HUDEP-2 (cell line): ENCODE measurements around the gene TSPEAR.
"Not testable (repeated sequence)": the region's sequence is repeated elsewhere in the genome, so short reads cannot be mapped to it uniquely, and the experiment has no call there.

Source experiments
- DNase-seq, 76 experiments: peaks; one replicate each; lab custom pipeline; 2025; ENCODE audit not compliant: unreplicated experiment in 76 of 76; lab: John Stamatoyannopoulos, UW

Gene TSPEAR

GRCh38 chr21:44510508-44511218, 200.7 kb downstream of the TSPEAR start:
- peak in 57 of 76 experiments; percentile 6 to 78 (median 44) for DNase-seq

DNA sequence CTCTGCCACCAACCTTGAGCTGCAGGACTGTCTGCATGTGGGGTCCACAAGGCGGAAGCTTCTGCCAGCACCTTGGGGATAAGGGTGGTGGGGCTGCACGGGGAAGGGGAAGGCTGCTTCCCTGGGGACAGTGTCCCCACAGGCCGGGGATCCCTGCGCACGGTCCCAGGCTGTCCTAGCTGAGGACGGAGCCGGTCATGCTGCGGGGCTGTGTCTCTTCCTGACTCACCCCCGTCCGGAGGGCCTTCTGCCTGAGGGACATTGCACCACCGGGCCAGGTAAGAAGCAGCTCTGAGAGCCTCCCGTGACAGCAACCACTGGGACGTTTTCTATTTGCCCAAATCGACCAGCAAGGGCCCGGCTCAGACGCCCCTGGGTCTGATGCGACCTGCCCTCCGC, 201.3 kb downstream of the TSPEAR start:
- no peak for DNase-seq

DNA sequence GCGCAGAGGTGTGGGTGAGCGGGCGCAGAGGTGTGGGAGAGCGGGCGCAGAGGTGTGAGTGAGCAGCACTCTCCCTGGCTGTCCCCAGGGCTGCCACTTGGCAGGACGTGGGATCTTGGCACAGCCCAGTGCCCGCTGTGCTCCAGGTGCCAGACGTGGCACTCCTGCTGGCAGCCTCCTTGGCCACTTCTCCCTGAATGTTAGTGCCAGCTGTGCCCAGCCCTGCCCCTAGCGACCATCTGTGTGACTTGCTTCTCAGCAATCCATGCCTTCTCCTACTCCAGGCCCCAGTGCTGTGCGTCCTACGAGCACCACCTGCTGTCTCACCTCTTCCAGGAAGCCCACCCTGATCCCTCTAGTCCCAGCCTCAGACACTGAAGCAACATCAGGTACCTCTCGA, 201.8 kb downstream of the TSPEAR start:
- DNase-seq: peak in 38 of 76 experiments; percentile 5 to 55 (median 25)

DNA sequence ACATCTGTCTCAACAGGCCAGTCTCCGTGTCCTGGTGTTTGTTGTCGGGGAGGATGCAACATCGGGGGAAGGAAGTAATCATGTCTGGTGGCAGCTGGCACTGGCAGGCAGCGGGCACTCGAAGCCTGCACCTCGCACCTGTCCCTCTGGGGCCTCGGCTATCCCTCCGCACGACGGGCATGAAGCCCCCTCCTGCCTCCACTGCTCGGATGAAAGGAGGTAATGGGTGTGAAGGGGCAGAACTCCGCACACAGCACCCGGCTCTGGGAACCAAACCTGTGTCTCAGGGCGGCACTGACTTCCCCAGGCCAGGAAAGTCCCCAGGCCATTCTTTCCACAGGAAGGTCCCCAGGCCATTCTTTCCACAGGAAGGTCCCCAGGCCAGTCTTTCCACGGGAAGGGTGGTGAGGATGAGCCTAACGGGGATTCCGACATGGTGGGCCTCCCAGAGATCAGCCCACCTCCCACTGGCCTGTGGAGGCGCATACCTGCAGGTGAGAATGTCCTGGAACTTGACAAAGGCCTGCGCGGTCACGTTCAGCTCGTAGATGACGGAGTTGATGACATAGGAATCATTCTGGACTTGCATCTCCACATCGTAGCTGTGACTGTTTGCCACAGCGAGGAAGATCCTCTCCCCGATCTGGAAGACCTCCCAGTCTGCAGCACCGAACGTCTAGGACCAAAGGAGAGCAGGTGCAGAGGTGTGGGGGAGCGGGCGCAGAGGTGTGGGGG, 202.5 kb downstream of the TSPEAR start:
- no peak for DNase-seq

DNA sequence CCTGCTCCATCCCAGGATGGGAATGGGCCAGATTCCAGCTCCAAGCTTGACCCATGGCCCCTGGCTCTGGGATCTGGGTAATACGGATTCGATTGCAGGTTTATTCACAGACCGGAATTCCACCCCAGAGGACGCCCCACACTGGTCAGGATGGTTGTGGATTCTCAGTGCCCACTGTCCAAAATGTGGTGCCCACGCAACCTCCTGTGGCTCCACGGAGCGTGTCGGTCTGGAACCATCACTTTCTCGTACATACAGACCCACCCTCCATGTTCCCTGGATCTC, 203.0 kb downstream of the TSPEAR start:
- no peak for DNase-seq

GRCh38 chr21:44507673-44508425, 203.5 kb downstream of the TSPEAR start:
- no peak for DNase-seq

- no peak for DNase-seq
Measured at GRCh38 chr21:44506279-44507255, 204.8 kb downstream of the TSPEAR start.

DNA sequence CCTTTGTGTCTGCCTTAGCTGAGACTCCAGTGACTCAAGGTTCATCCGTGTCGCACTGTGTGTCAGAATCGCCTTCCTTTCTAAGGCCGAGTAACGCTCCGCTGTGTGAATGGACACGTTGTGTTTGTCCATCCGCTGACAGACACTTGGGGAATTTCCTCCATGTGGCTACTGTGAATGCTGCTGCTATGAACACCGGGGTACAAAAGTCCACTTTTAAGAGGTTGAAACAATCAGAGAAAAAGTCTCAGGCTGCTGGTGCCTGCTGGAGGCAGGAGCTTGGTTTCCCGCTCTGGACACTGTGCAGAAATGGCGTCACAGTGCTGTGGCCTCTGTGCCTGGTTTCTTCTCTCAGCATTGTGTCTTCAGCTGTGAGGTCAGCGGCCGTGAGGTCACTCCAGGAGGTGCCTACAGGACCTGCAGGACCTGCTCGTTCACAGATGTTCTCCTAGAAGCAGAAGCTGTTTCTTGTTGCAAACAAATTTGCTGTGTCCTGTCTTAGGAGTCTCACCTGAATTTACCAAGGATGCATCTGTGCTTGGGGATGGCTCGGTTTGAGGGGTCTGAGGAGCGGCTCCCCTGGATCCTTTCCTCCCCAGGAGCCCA, 205.6 kb downstream of the TSPEAR start:
- DNase-seq: no peak

GRCh38 chr21:44503901-44504399, 207.4 kb downstream of the TSPEAR start:
- DNase-seq: no peak

DNA sequence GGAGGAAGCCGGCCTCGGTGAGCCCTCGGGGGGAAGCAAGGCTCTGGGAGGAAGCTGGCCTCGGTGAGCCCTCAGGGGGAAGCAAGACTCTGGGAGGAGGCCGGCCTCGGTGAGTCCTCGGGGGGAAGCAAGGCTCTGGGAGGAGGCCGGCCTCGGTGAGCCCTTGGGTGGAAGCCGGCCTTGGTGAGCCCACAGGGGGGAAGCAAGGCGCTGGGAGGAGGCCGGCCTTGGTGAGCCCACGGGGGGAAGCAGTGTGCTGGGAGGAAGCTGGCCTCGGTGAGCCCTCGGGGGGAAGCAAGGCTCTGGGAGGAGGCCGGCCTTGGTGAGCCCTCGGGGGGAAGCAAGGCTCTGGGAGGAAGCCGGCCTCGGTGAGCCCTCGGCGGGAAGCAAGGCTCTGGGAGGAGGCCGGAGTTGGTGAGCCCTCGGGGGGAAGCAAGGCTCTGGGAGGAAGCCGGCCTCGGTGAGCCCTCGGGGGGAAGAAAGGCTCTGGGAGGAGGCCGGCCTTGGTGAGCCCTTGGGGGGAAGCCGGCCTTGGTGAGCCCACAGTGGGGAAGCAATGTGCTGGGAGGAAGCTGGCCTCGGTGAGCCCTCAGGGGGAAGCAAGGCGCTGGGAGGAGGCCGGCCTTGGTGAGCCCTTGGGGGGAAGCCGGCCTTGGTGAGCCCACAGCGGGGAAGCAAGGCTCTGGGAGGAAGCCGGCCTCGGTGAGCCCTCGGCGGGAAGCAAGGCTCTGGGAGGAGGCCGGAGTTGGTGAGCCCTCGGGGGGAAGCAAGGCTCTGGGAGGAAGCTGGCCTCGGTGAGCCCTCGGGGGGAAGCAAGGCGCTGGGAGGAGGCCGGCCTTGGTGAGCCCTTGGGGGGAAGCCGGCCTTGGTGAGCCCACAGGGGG, 208.1 kb downstream of the TSPEAR start:
- DNase-seq: not testable (repeated sequence)

- DNase-seq: no peak
Measured at GRCh38 chr21:44502171-44502958, 209.0 kb downstream of the TSPEAR start.

- no peak for DNase-seq
Measured at GRCh38 chr21:44500111-44500510, 211.3 kb downstream of the TSPEAR start.

GRCh38 chr21:44499631-44500030, 211.7 kb downstream of the TSPEAR start:
- no peak for DNase-seq

DNA sequence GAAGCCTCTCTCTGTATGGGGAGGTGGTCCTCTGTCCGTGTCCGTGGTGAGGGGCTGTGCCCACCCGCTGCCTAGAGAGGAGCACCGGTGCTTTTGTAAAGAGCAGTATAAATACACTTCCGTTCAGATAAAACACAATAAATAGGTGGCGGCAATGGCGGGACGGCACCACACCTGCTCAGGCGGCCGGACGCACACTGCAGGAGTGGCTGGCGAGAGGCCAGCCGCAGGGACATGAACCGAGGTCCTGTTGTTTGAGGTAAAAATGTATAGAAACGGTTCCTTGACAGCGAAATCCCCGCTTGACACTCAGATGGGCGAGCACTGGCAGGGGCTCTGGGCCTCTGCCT, 212.2 kb downstream of the TSPEAR start:
- DNase-seq: no peak

DNA sequence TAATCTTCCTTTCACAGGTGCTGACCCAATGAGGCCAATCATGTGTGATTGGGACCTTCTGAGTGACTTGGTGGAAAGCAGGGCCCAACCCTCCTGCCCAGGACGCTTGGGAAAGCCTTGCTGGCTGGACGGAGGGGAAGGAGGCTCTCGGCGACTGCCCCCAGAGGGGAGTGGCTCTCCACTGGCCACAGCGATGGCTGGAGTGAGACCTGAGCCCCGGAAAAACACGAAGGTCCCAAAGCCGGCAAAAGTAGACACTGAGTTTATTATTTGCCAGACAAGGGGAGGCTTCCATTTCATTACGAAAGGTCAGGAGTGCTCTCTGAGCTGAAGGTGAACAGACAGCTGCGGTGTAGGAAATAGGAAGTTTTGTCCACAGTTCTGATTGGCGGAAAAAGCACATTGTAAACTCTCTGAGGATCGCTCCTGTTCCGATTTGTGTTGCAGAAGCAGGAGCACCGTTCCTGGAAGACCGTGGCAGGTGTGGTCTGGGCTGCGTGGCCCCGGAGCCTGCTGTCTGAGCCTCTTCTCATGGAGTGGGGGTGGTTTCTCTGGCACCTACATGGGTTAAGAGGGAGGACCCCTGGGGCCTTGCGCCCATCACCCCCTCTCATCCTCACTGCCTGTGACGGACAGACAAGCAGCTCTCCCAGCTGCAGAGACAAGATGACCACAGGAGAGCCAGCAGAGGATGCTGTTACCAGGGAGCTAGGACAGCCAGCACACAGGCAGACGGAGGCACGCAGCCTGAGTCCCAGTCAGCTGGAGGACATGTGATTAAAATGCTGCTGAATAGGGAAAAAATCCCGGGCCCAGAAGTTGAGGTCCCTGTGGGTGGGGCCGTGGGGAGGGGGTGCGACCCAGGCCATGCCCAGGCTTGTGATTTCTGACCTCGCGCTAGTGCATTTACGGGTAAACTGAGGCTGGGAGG, 212.8 kb downstream of the TSPEAR start:
- no peak for DNase-seq

DNA sequence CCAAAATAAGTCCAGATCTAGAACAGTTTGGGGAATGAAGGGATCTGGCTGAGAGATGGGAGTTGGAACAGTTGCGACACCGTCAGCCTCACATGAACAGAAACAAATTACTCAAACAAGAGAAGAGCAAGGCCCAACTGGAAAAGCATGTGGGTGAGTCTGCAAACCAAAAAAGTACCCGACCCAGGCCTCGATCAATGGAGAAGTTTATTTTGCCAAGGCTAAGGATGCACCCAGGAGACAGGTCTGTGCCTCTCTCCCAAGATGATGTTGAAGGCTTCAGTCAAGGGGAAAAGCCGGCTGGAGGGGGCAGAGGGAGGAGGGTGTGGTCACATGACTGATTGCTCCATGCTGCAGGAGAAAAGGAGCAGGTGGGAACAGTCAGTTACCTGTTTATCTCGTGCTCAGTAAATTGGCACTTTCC, 213.7 kb downstream of the TSPEAR start:
- DNase-seq: no peak
